ENCODE data around the gene HLTF.

DNA sequence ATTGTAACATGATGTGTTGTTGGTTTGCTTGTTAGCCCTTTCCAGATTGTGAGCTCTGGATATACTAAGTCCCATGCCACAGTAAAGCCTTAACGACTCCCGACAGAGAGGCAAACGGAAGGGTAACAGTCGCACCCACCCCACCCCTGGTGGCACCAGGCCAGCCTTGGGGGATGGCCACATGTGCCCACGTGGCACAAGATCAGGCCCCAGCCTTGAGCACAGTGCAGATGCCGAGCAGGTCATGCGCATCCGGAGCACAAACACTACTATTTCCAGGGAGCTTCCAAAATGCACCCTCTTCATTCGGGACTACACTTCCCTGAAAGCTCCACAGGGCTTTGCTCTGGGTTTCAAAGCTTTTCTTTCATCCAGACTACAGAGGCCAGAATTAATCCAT lies 32.4 kb upstream of the HLTF start:
- TF ChIP-seq, protein P1, sequence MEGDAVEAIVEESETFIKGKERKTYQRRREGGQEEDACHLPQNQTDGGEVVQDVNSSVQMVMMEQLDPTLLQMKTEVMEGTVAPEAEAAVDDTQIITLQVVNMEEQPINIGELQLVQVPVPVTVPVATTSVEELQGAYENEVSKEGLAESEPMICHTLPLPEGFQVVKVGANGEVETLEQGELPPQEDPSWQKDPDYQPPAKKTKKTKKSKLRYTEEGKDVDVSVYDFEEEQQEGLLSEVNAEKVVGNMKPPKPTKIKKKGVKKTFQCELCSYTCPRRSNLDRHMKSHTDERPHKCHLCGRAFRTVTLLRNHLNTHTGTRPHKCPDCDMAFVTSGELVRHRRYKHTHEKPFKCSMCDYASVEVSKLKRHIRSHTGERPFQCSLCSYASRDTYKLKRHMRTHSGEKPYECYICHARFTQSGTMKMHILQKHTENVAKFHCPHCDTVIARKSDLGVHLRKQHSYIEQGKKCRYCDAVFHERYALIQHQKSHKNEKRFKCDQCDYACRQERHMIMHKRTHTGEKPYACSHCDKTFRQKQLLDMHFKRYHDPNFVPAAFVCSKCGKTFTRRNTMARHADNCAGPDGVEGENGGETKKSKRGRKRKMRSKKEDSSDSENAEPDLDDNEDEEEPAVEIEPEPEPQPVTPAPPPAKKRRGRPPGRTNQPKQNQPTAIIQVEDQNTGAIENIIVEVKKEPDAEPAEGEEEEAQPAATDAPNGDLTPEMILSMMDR (IDR thresholded peaks at IDR 0.05) = no peak
- no peak for TF ChIP-seq POLR2A (IDR thresholded peaks at IDR 0.05)
